ENCODE data around the gene C19orf18.

C19orf18 gene

GRCh38 chr19:58000677-58001076 is 26.3 kb upstream of the C19orf18 start:
- Histone ChIP-seq H4K20me1 (ENCODE audit: insufficient read depth, low read length) (no peaks in the 10 kb centered on the region), H3K4me1 (ENCODE audit: insufficient read depth, low read length) (peaks cover 51% of the 10 kb centered on the region), H3K9me3 (ENCODE audit: insufficient read depth, low read length, severe bottlenecking) (peaks cover 50% of the 10 kb centered on the region), H3K27ac (ENCODE audit: low read length) (no peak overlapping the region), H3K4me2 (ENCODE audit: insufficient read depth, low read length) (peak overlapping the region; percentile 91), H3K79me2 (ENCODE audit: insufficient read depth, low read length) (peaks cover 48% of the 10 kb centered on the region), H3K27me3 (ENCODE audit: insufficient read depth, low read length, poor library complexity) (no peaks in the 10 kb centered on the region), H3K9ac (ENCODE audit: low read depth, low read length) (no peak overlapping the region), H3K4me3 (ENCODE audit: low read depth in 1 of 2, low read length in 2 of 2) (peak overlapping the region in 1 of 2 experiments; percentile 95; a peak in 2 of 4 replicates), H2AFZ (ENCODE audit: low read depth, low read length) (no peak overlapping the region), H3K36me3 (ENCODE audit: insufficient read depth, low read length) (peaks cover 85% of the 10 kb centered on the region)
- no peak for ATAC-seq (ENCODE audit: insufficient read depth, low read depth)
- DNase-seq, result no peak
- TF ChIP-seq EZH2 (IDR thresholded peaks at IDR 0.05; ENCODE audit: borderline replicate concordance, low read depth, low read length, severe bottlenecking) (no peak), CTCF (IDR thresholded peaks at IDR 0.05; ENCODE audit: borderline replicate concordance, extremely low read depth, low read length, poor library complexity, severe bottlenecking) (no peak)

GRCh38 chr19:57992841-57993240 is 18.5 kb upstream of the C19orf18 start:
- ATAC-seq (ENCODE audit: insufficient read depth, low read depth) (no peak), DNase-seq (no peak)
- Histone ChIP-seq H2AFZ (ENCODE audit: low read depth, low read length) (no peak overlapping the region), H3K9ac (ENCODE audit: low read depth, low read length) (no peak overlapping the region), H4K20me1 (ENCODE audit: insufficient read depth, low read length) (no peaks in the 10 kb centered on the region), H3K36me3 (ENCODE audit: insufficient read depth, low read length) (peaks cover 71% of the 10 kb centered on the region), H3K27ac (ENCODE audit: low read length) (no peak overlapping the region), H3K27me3 (ENCODE audit: insufficient read depth, low read length, poor library complexity) (no peaks in the 10 kb centered on the region), H3K9me3 (ENCODE audit: insufficient read depth, low read length, severe bottlenecking) (peaks cover 23% of the 10 kb centered on the region), H3K4me1 (ENCODE audit: insufficient read depth, low read length) (no peaks in the 10 kb centered on the region), H3K4me3 (ENCODE audit: low read depth in 1 of 2, low read length in 2 of 2) (no peak overlapping the region), H3K79me2 (ENCODE audit: insufficient read depth, low read length) (no peaks in the 10 kb centered on the region), H3K4me2 (ENCODE audit: insufficient read depth, low read length) (no peak overlapping the region)
- TF ChIP-seq CTCF (IDR thresholded peaks at IDR 0.05; ENCODE audit: borderline replicate concordance, extremely low read depth, low read length, poor library complexity, severe bottlenecking) (no peak), EZH2 (IDR thresholded peaks at IDR 0.05; ENCODE audit: borderline replicate concordance, low read depth, low read length, severe bottlenecking) (no peak)

GRCh38 chr19:57978586-57979289 is 4.4 kb upstream of the C19orf18 start:
- Histone ChIP-seq H3K79me2 (ENCODE audit: insufficient read depth, low read length) (no peaks in the 10 kb centered on the region), H4K20me1 (ENCODE audit: insufficient read depth, low read length) (no peaks in the 10 kb centered on the region), H3K36me3 (ENCODE audit: insufficient read depth, low read length) (peaks cover 73% of the 10 kb centered on the region), H3K27me3 (ENCODE audit: insufficient read depth, low read length, poor library complexity) (no peaks in the 10 kb centered on the region), H3K9ac (ENCODE audit: low read depth, low read length) (no peak overlapping the region), H3K4me2 (ENCODE audit: insufficient read depth, low read length) (no peak overlapping the region), H3K4me1 (ENCODE audit: insufficient read depth, low read length) (no peaks in the 10 kb centered on the region), H3K9me3 (ENCODE audit: insufficient read depth, low read length, severe bottlenecking) (peaks cover 93% of the 10 kb centered on the region), H3K27ac (ENCODE audit: low read length) (no peak overlapping the region), H2AFZ (ENCODE audit: low read depth, low read length) (no peak overlapping the region), H3K4me3 (ENCODE audit: low read depth in 1 of 2, low read length in 2 of 2) (no peak overlapping the region)
- no peak for DNase-seq
- TF ChIP-seq CTCF (IDR thresholded peaks at IDR 0.05; ENCODE audit: borderline replicate concordance, extremely low read depth, low read length, poor library complexity, severe bottlenecking) (no peak), EZH2 (IDR thresholded peaks at IDR 0.05; ENCODE audit: borderline replicate concordance, low read depth, low read length, severe bottlenecking) (no peak)
- no peak for ATAC-seq (ENCODE audit: insufficient read depth, low read depth)

Measured in DND-41 (cell line).